Measurements from ENCODE around the gene PPM1B.
"Not testable (repeated sequence)": the region's sequence is repeated elsewhere in the genome, so short reads cannot be mapped to it uniquely, and the experiment has no call there.

The PPM1B gene

DNA sequence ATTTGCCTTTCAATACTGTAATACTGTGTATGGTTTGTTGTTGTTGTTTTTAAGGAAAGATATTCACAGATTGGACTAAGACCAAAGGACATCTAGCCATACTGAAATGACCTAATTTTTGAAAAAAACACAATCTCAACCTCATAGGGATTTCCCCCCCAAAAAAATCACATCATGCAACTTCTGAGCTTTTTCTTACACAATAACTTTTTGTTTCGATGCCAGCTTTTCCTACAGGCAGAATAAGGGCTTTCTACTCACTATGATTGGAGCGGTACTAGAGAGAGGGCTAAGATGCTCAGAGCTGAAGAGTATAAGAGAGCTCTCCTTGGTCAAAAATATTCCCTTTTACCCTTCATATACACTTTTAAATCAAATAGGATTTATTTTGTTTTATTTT is 74.2 kb downstream of the PPM1B start:
- peaks cover 9% of the 10 kb centered on the region for H3K27me3 Mint-ChIP-seq (ENCODE audit: low read depth)
- H3K9me3 Mint-ChIP-seq, result no peaks in the 10 kb centered on the region
- no peak overlapping the region for H3K27ac Mint-ChIP-seq
- H3K4me3 Mint-ChIP-seq, result no peak overlapping the region
- peaks cover 3% of the 10 kb centered on the region for H3K4me1 Mint-ChIP-seq (ENCODE audit: low read depth)
- no peaks in the 10 kb centered on the region for H3K36me3 Mint-ChIP-seq (ENCODE audit: low read depth)

DNA sequence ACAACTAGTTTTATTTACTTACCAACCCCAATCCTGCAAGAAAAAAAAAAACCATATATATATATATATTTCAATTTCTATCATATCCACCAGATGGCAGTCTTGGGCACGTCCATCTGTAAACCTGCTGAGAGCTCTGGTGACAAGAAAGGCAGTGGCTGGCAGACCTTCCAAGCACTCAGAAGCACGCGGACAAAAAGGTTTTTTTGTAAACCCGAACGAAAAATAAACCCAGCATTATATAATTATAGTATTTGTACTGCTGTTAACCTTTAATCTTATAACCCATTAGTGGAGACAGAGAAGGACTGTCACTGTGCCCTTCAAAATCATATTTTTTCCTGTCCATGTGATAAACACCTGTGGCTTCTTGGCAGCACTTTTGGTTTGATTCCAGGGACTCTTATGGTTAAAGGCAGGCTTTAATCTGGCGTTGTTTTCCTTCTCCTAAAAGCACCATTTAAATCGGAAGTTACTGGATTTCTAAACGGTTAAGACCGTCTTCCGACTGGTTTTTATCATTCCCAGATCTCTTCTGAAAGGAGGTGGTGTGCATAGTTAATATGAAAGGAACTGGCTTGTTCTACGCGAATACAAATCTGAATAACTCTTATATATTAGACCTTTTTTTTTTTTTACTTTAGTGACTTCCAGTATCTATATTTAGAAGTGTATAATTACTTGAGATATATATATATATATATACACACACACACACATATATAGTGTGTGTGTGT is 75.6 kb downstream of the PPM1B start:
- Mint-ChIP-seq H3K4me3 (peak overlapping the region; percentile 57), H3K4me1 (ENCODE audit: low read depth) (peaks cover 3% of the 10 kb centered on the region), H3K9me3 (no peaks in the 10 kb centered on the region), H3K27me3 (ENCODE audit: low read depth) (peaks cover 9% of the 10 kb centered on the region), H3K36me3 (ENCODE audit: low read depth) (no peaks in the 10 kb centered on the region), H3K27ac (no peak overlapping the region)

DNA sequence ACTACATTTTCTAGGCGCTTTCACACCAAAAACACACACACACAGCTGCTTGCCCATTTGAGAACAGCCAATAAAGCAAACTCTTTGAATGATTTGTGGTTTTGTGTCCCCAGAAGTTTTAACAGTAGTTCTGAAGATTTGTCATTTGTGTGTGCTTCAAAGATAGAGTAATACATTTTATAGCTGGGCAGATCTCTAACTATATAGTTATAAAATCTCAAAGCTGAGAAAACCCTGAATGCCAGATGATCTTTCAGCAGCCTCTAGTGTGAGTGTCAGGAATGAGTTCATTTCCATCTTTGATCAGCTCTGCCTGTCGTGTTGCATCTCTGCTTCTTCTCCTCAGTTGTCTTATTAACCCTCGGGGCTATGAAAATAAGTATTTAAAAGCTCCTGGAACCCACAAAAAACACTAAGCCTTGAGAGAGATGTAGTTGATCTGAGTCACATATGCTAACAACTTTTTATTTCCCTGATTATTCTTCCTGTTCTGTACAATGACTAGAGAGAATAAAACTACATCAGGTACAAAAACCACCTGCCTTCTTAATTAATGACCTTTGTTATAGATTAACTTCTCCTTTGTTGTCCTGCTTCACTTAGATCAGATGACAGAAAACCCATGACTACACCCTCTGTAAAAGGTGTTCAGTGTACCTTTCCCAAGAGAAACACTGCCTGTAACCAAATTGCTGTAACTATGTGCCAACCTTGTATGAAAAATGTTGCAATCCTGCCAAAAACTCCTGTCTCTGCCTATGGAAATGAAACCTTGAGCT is 76.6 kb downstream of the PPM1B start:
- no peaks in the 10 kb centered on the region for H3K9me3 Mint-ChIP-seq
- no peaks in the 10 kb centered on the region for H3K36me3 Mint-ChIP-seq (ENCODE audit: low read depth)
- peaks cover 3% of the 10 kb centered on the region for H3K4me1 Mint-ChIP-seq (ENCODE audit: low read depth)
- H3K4me3 Mint-ChIP-seq, result no peak overlapping the region
- H3K27ac Mint-ChIP-seq, result no peak overlapping the region
- H3K27me3 Mint-ChIP-seq (ENCODE audit: low read depth), result peaks cover 9% of the 10 kb centered on the region

DNA sequence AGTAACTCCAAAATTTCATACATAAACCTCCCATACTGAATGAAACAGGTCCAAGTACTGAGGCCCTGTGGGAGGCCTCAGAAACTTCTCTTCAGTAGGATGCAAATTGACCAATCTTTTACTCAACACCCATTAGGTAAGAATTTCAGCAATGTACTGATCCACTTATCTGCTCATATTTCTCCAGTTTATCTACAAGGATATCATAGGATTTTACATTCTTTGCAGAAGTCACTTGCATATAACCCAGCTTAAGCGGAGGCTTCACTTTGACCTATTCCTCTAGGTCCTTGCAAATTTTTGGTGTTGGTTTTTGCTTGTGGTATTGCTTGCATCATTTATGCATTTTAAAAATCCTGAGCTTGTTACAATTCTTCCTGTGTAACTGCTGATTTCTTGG is 77.8 kb downstream of the PPM1B start:
- no peaks in the 10 kb centered on the region for H3K9me3 Mint-ChIP-seq
- no peak overlapping the region for H3K4me3 Mint-ChIP-seq
- no peaks in the 10 kb centered on the region for H3K36me3 Mint-ChIP-seq (ENCODE audit: low read depth)
- no peak overlapping the region for H3K27ac Mint-ChIP-seq
- peaks cover 3% of the 10 kb centered on the region for H3K4me1 Mint-ChIP-seq (ENCODE audit: low read depth)
- H3K27me3 Mint-ChIP-seq (ENCODE audit: low read depth), result peaks cover 9% of the 10 kb centered on the region

DNA sequence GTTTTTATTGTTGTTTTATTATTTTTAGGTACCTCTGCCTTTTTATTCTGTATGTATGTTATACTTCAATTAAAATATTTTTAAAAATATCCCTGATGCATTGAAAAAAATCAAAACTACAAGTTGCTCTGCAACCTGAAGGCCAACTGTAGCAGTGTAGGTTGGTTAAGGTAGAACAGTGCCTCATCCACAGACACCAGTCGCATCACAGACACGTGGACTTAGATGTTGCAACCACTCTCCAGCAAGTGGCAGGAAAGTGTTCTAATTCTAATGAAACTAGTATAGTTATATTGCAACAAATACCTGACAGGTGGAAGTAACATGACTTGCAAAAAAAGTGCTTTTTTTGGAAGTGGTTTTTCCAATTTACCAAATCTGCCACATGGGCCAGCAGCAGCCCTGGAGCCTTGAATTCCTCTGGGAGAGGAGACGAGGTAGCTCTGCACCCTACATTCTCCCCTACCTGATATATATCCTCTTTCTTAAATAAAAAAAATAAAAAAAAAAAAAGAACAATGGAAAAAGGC is 78.2 kb downstream of the PPM1B start:
- H3K27ac Mint-ChIP-seq, result no peak overlapping the region
- peaks cover 9% of the 10 kb centered on the region for H3K27me3 Mint-ChIP-seq (ENCODE audit: low read depth)
- no peaks in the 10 kb centered on the region for H3K36me3 Mint-ChIP-seq (ENCODE audit: low read depth)
- H3K4me3 Mint-ChIP-seq, result no peak overlapping the region
- no peaks in the 10 kb centered on the region for H3K9me3 Mint-ChIP-seq
- peaks cover 3% of the 10 kb centered on the region for H3K4me1 Mint-ChIP-seq (ENCODE audit: low read depth)

DNA sequence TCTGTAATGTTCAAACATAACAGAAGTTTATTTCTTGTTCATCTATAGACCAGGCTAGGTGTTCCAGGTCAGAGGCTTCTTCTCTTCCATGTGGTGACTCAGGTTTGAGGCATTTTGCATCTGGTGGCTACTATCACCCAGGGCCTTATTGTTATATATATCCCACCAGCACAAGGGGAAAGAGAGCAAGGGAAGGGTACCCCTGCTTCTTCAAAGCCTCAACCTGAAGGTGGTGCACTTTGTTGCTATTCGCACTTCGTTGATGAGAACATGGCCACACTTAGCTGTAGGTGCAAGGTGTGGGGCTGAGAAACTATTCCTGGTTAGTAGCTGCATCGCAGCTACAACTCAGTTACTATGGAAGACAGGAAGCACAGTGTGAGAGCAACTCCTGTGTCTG is 79.2 kb downstream of the PPM1B start:
- H3K9me3 Mint-ChIP-seq, result peaks cover 6% of the 10 kb centered on the region
- peaks cover 3% of the 10 kb centered on the region for H3K4me1 Mint-ChIP-seq (ENCODE audit: low read depth)
- no peak overlapping the region for H3K27ac Mint-ChIP-seq

DNA sequence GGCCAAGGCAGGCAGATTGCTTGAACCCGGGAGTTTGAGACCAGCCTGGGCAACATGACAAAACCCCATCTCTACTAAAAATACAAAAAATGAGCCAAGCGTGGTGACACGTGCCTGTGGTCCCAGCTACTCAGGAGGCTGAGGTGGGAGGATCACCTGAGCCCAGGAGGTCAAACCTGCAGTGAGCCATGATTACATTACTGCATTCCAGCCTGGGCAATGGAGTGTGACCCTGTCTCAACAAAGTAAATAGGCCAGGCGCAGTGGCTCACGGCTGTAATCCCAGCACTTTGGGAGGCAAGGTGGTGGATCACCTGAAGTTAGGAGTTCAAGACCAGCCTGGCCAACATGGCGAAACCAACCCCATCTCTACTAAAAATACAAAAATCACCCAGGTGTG is 80.6 kb downstream of the PPM1B start:
- not testable (repeated sequence) for H3K4me3 Mint-ChIP-seq; H3K36me3 Mint-ChIP-seq (ENCODE audit: low read depth); H3K27ac Mint-ChIP-seq; H3K9me3 Mint-ChIP-seq; H3K4me1 Mint-ChIP-seq (ENCODE audit: low read depth); H3K27me3 Mint-ChIP-seq (ENCODE audit: low read depth)

More for the DNA sequence above, 79.2 kb downstream of the PPM1B start:
- no peak overlapping the region for H3K4me3 Mint-ChIP-seq
- H3K27me3 Mint-ChIP-seq (ENCODE audit: low read depth), result peaks cover 9% of the 10 kb centered on the region
- H3K36me3 Mint-ChIP-seq (ENCODE audit: low read depth), result no peaks in the 10 kb centered on the region

DNA sequence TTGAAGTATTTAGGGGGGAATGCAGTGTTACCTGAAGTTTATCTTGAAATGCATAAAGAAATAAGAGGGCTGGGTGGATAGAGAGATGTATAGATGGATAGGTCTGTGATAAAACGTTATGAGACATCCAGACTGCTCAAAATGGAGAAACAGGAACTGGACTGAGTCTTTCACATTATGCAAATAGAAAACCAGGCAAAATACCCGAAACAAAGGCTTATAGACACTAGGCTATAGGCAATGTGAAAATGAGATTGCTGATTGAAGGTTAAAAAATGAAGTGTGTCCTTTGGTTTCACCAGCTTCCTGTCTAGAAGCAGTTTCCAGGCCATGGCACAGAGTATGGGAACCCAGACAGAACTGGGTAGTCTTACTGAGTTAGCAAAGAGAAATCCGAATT is 81.7 kb downstream of the PPM1B start:
- no peak overlapping the region for H3K27ac Mint-ChIP-seq
- H3K4me1 Mint-ChIP-seq (ENCODE audit: low read depth), result no peaks in the 10 kb centered on the region
- H3K27me3 Mint-ChIP-seq (ENCODE audit: low read depth), result peaks cover 7% of the 10 kb centered on the region
- no peak overlapping the region for H3K4me3 Mint-ChIP-seq
- no peaks in the 10 kb centered on the region for H3K36me3 Mint-ChIP-seq (ENCODE audit: low read depth)
- peaks cover 6% of the 10 kb centered on the region for H3K9me3 Mint-ChIP-seq

DNA sequence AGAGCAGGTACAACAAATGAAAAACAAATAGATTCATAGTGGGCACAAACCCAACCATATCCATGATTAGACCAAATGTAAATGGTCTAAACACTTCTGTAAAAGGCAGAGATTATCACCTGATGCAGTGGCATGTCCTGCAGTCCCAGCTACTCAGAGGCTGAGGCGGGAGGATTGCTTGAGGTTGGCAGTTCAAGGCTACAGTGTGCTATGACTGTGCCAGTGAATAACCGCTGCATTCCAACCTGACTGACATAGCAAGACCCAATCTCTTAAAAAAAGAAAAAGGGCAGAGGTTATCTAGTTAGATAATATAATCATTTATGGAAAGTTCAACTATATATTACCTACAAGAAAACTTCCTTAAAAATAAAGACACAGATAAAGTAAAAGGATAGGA is 85.3 kb downstream of the PPM1B start:
- Mint-ChIP-seq H3K4me3 (no peak overlapping the region), H3K27me3 (ENCODE audit: low read depth) (no peaks in the 10 kb centered on the region), H3K27ac (no peak overlapping the region), H3K4me1 (ENCODE audit: low read depth) (no peaks in the 10 kb centered on the region), H3K36me3 (ENCODE audit: low read depth) (no peaks in the 10 kb centered on the region), H3K9me3 (peaks cover 6% of the 10 kb centered on the region)

DNA sequence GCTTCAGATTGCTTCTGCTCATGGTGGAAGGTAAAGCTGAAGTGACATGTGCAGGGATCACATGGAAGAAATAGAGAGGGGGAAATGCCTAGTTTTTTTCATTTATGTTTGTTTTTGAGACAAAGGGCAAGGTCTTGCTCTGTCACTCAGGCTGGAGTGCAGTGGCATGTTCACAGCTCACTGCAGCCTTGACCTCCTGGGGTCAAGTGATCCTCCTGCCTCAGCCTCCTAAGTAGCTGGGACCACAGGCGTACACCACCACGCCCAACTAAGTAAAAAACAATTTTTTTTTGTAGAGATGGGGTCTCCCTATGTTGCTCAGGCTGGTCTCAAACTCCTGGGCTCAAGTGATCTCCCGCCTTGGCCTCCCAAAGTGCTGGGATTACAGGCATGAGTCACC is 87.0 kb downstream of the PPM1B start:
- not testable (repeated sequence) for H3K4me3 Mint-ChIP-seq; H3K36me3 Mint-ChIP-seq (ENCODE audit: low read depth); H3K9me3 Mint-ChIP-seq; H3K27me3 Mint-ChIP-seq (ENCODE audit: low read depth); H3K27ac Mint-ChIP-seq; H3K4me1 Mint-ChIP-seq (ENCODE audit: low read depth)

DNA sequence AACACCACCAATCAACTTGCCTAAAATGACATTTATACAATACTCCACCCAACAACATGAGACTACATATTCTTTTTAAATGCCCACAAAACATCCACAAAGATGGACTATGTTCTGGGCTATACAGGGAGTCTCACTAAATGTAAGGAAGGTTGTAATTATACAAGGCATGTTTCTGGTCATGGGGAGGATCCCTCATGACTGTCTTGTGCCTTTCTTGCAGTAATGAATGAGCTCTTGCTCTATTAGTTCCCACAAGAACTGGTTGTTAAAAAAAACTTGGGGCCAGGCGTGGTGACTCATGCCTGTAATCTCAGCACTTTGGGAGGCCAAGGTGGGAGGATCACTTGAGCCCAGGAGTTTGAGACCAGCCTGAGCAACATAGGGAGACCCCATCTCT is 89.1 kb downstream of the PPM1B start:
- H3K27ac Mint-ChIP-seq; H3K36me3 Mint-ChIP-seq (ENCODE audit: low read depth); H3K4me1 Mint-ChIP-seq (ENCODE audit: low read depth); H3K9me3 Mint-ChIP-seq; H3K4me3 Mint-ChIP-seq; H3K27me3 Mint-ChIP-seq (ENCODE audit: low read depth): not testable (repeated sequence)

DNA sequence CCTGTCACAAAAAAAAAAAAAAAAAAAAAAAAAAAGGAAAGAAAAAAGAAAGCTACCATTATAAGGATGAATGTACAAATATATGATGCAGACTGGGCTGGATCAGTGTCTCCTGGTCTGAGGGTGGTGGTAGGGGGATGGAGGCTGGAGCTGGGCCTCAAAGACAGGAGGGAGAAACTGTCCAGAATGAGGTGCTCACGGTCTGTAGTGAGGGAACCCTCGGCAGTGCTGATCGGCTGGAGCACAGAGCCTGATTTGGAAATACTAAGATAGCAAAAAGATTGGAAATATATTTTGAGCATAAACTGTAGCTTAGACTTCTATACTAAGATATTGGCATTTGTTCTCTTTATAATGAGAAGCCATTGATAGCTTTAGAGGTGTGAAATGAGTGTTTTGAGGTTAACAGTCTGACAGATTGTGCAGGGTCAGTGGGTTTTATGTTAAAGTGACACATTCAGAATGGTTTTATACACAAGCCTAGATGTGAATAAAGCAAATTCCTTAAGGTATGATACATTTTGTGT is 98.7 kb downstream of the PPM1B start:
- no peaks in the 10 kb centered on the region for H3K36me3 Mint-ChIP-seq (ENCODE audit: low read depth)
- H3K27ac Mint-ChIP-seq, result no peak overlapping the region
- no peaks in the 10 kb centered on the region for H3K4me1 Mint-ChIP-seq (ENCODE audit: low read depth)
- H3K9me3 Mint-ChIP-seq, result no peaks in the 10 kb centered on the region
- H3K27me3 Mint-ChIP-seq (ENCODE audit: low read depth), result no peaks in the 10 kb centered on the region
- no peak overlapping the region for H3K4me3 Mint-ChIP-seq

DNA sequence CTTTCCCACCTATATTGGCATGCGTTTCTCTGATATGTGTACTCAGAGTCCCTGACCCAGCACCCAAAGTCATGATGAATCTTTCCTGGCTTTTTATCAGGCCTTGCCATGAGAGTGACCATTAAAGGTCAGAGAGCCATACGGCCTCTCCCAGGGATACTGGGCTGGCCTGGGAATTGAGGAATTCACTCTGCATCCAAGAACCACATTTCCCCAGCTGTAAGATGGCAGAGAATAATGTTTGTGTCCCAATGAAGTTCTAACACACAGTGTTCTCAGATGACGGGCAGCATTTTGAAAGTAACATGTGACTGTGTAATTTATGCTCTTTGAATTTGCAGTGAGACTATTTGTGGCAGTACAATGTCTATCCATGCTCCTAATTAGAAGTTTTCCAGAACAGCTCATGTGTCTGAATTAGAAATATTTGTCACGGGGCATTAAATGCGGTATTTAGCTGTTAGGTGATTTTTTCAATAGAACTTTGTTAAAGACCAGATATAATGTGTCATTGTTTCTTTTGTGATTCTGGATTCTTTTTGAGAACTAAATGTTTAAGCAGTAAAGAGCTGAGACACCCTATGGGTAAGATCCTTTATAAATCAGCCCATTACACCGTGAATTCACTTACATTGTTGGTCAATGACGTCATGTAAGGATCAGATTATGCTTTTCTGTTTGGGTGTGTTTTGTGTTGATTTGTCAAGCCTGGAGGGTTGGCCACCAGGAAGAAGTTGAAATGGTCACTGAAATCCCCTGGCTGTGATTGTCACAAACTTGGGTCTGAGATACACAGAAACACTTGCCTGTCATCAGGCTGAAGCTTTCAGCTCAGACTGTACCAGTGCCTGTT is 99.3 kb downstream of the PPM1B start:
- Mint-ChIP-seq H3K27ac (no peak overlapping the region), H3K9me3 (no peaks in the 10 kb centered on the region), H3K27me3 (ENCODE audit: low read depth) (no peaks in the 10 kb centered on the region), H3K36me3 (ENCODE audit: low read depth) (no peaks in the 10 kb centered on the region), H3K4me1 (ENCODE audit: low read depth) (no peaks in the 10 kb centered on the region), H3K4me3 (no peak overlapping the region)

DNA sequence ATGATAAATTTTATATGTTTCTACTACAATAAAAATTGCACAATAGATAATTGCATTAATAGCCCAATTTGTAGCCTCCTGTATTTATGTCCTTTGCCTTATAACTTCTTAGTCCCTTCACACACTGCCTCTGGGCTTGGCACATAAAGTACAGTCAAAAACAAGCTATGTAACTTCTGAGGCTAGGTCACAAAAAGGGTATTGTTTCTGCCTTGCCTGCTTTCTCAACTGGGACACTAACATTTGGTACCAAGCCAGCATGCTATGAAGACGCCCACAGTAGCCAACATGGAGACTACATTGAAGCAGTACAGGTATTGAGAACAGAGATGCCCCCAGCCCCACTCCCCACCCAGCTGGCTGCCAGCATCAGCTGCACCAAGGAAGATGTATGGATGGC is 101.2 kb downstream of the PPM1B start:
- H3K4me1 Mint-ChIP-seq (ENCODE audit: low read depth), result no peaks in the 10 kb centered on the region
- H3K27me3 Mint-ChIP-seq (ENCODE audit: low read depth), result no peaks in the 10 kb centered on the region
- H3K4me3 Mint-ChIP-seq, result no peak overlapping the region
- no peak overlapping the region for H3K27ac Mint-ChIP-seq
- H3K36me3 Mint-ChIP-seq (ENCODE audit: low read depth), result no peaks in the 10 kb centered on the region
- no peaks in the 10 kb centered on the region for H3K9me3 Mint-ChIP-seq
